ENCODE data around the gene MYB.

- TF ChIP-seq POLR2AphosphoS5 (IDR thresholded peaks at IDR 0.05) (no peak), CTCF (IDR thresholded peaks at IDR 0.05) (no peak)
Observed at GRCh38 chr6:135170238-135170637, 10.9 kb upstream of the MYB start.
